ENCODE measurements around the gene ANTXR1. TPM values are rescaled to one million over a fixed set of nuclear protein-coding genes. Genes with fewer than 3 reads are reported as not detected.
A peak's percentile ranks its signal among the peaks of the same experiment; 100 is the strongest.

The ANTXR1 gene
- total RNA-seq, 1 donor from 2014 or later, result 61.1 TPM

Small RNA genes lying within 50 kb of the gene (microRNA-seq; reads per million reads assigned to microRNA genes)
- gene MIR3126, result 10.1 reads per million, percentile 18 among the genes with 10 or more reads in this experiment

Other genes with a start within 250 kb of the ANTXR1 start
- gene BMP10, start 141.8 kb upstream of the ANTXR1 start, total RNA-seq, result not detected in 2 replicates
- gene GKN2, start 60.3 kb upstream of the ANTXR1 start, total RNA-seq, result not detected in 2 replicates
- not detected in 2 replicates for gene GKN1, start 38.5 kb upstream of the ANTXR1 start, total RNA-seq

Measured in neural crest cell (in vitro differentiated cells).